Body of pancreas (tissue), 4 donors: ENCODE measurements around the gene CTRB2. TPM values are rescaled to one million over a fixed set of nuclear protein-coding genes. Genes with fewer than 3 reads are reported as not detected.

Experiments used
- ATAC-seq: fragments of 150-250 bp; one replicate; pipeline ENCODE4 v1.9.1; 2016
- DNase-seq, 4 donors: peaks; one replicate each; pipeline ENCODE4 v3.0.0-alpha.2; 2019
- H3K27ac ChIP-seq, 4 donors: fragments of 200-600 bp; sonication (generic); 1 replicate in 3 of 4; 2 replicates in 1 of 4; pipeline versions ENCODE4 v1.5.1 to v1.6.1; 2016 to 2019; ENCODE audit warnings: mild to moderate bottlenecking in 1 of 4, mixed read lengths in 1 of 4, moderate library complexity in 1 of 4
- H3K27me3 ChIP-seq, 2 donors: fragments of 200-600 bp; sonication (generic); one replicate each; pipeline ENCODE4 v1.6.0; 2016; ENCODE audit warnings: mild to moderate bottlenecking in 1 of 2
- H3K36me3 ChIP-seq, 2 donors: fragments of 200-600 bp; sonication (generic); replicated peaks in 1 of 2; 2 replicates each; pipeline ENCODE4 v1.5.1; 2016; ENCODE audit warnings: low read depth in 2 of 2; ENCODE audit not compliant: insufficient read depth in 1 of 2
- H3K4me1 ChIP-seq: fragments of 200-600 bp; sonication (generic); one replicate; pipeline ENCODE4 v1.6.0; 2016
- H3K4me3 ChIP-seq, 2 donors: fragments of 200-600 bp; sonication (generic); 1 replicate in 1 of 2; 2 replicates in 1 of 2; pipeline ENCODE4 v1.5.1; 2016 to 2019
- H3K9me3 ChIP-seq, 3 donors: fragments of 200-600 bp; sonication (generic); 1 replicate in 2 of 3; 2 replicates in 1 of 3; pipeline ENCODE4 v1.5.1; 2016
- CTCF ChIP-seq, 7 experiments: fragments of 450-650 bp in 4 of 7; fragments of 200-600 bp in 3 of 7; sonication (generic) in 3 of 7; IDR thresholded peaks; one replicate each; pipeline ENCODE4 v1.5.1; 2016 to 2019; ENCODE audit warnings: antibody characterized with exemption in 7 of 7
- POLR2A ChIP-seq, 3 donors: fragments of 450-650 bp; IDR thresholded peaks; one replicate each; pipeline ENCODE4 v1.6.1; 2016; ENCODE audit warnings: antibody characterized with exemption in 3 of 3, mild to moderate bottlenecking in 2 of 3
- WGBS, 2 donors: methylation state at CpG; one replicate each; pipeline ENCODE4 v1.1.5; 2017; 5-methylcytosine and 5-hydroxymethylcytosine counted together
- intact Hi-C: fragments of 100-400 bp; cut with DNase I; formaldehyde crosslinking; loops from one replicate; pipeline ENCODE4 v1.15.1; 2023
- total RNA-seq, 2 donors: library from RNA; depleted of rRNA; stranded (reverse); fragments of >200 nt; gene quantifications; one replicate each; pipeline ENCODE4 v1.1.0, GENCODE V29; 2016

Gene CTRB2
- total RNA-seq, 2 donors from 2014 or later: 18,538 to 32,261 TPM

- Histone ChIP-seq H3K27me3 (no peaks in the 10 kb centered on the region), H3K4me1 (peaks cover 53% of the 10 kb centered on the region), H3K4me3 (no peak overlapping the region), H3K9me3 (no peaks in the 10 kb centered on the region), H3K36me3 (no peaks in the 10 kb centered on the region), H3K27ac (peak overlapping the region; percentile 75 to 100 (median 94))
- WGBS, 2 donors: 21 to 51% methylated on average over 8 to 15 of the region's 16 CpGs
- peak; percentile 90 to 96 (median 91) for TF ChIP-seq POLR2A (IDR thresholded peaks at IDR 0.05)
- TF ChIP-seq CTCF (IDR thresholded peaks at IDR 0.05): no peak
- intact Hi-C loops: no loop called here
- peak; percentile 78 to 85 (median 78) for DNase-seq
- ATAC-seq: peak; percentile 2
Observed at GRCh38 chr16:75222271-75222783, 15.4 kb upstream of the CTRB2 start.

GRCh38 chr16:75219838-75220237 is 12.9 kb upstream of the CTRB2 start:
- H3K27ac ChIP-seq: peak overlapping the region; percentile 90 to 100 (median 96)
- H3K4me1 ChIP-seq: peaks cover 56% of the 10 kb centered on the region
- intact Hi-C loops: no loop called here
- H3K27me3 ChIP-seq: no peaks in the 10 kb centered on the region
- WGBS, 2 donors: 32 to 42% methylated on average over 5 of the region's 5 CpGs
- no peak for DNase-seq
- peak overlapping the region; percentile 54 to 97 for H3K4me3 ChIP-seq
- no peak for TF ChIP-seq CTCF (IDR thresholded peaks at IDR 0.05)
- no peak for TF ChIP-seq POLR2A (IDR thresholded peaks at IDR 0.05)
- no peaks in the 10 kb centered on the region for H3K9me3 ChIP-seq
- no peaks in the 10 kb centered on the region for H3K36me3 ChIP-seq
- ATAC-seq: no peak

- DNase-seq (no peak), ATAC-seq (peak; percentile 0)
- 33% methylated on average over 4 of the region's 4 CpGs for WGBS, 2 donors
- Histone ChIP-seq H3K4me3 (peak overlapping the region; percentile 54 to 97), H3K36me3 (no peaks in the 10 kb centered on the region), H3K27ac (peak overlapping the region; percentile 90 to 100 (median 96)), H3K9me3 (no peaks in the 10 kb centered on the region), H3K27me3 (no peaks in the 10 kb centered on the region), H3K4me1 (peaks cover 51% of the 10 kb centered on the region)
- no peak for TF ChIP-seq CTCF (IDR thresholded peaks at IDR 0.05)
- no peak for TF ChIP-seq POLR2A (IDR thresholded peaks at IDR 0.05)
- intact Hi-C loops: no loop called here
Observed at GRCh38 chr16:75219088-75219487, 12.1 kb upstream of the CTRB2 start.

DNA sequence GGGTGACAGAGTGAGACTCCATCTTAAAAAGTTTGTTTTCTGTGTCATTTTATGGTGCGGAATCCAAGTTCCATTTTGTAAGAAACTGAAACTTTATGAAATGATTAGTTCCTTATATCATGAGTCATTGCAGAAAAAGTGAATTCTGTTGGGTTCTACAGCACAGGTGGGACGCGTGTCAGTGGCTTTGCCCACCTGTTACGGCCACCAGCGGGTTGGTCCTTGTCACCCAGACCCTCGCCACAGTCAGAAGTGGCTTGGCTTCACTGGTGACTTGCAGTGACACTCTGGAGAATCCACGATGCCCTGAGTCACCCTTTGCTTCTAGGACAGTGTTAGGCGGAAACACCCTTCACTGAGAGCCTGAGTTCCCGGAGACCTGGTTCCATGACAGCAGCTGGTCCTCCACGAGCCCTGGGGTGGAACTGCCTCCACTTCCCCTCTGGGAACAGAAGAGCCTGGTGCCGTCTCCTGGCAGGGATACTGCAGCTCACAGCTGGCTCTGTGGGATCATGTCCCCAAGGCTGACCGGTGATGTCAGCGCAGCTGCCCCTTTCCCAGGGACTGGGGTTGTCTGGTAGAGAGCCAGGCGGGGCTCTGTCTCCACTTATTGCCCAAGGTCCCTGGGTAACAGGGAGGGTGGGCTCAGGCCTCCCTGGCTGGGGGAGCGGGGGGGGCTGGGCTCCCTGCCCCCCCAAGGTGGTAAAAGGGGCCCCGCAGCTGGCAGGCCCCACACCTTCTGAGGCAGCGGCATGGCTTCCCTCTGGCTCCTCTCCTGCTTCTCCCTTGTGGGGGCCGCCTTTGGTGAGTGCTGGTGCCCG is 11.5 kb upstream of the CTRB2 start, which contains the start of gene CTRB1:
CTRB1 (plus strand) TSS at position 733 of the 821 bp plus-strand sequence; CDS start at position 753, 20 bp downstream.
- Histone ChIP-seq H3K4me1 (peaks cover 51% of the 10 kb centered on the region), H3K4me3 (peak within 1 kb of the TSS; percentile 54 to 97), H3K36me3 (no peaks in the 10 kb centered on the region), H3K27me3 (no peaks in the 10 kb centered on the region), H3K27ac (peak within 1 kb of the TSS; percentile 90 to 100 (median 96)), H3K9me3 (no peaks in the 10 kb centered on the region)
- intact Hi-C loops: no loop called here
- TF ChIP-seq CTCF (IDR thresholded peaks at IDR 0.05) (no peak), POLR2A (IDR thresholded peaks at IDR 0.05) (peak; percentile 85 to 96 (median 96))
- ATAC-seq: peak; percentile 67
- DNase-seq: peak; percentile 97 to 99 (median 99)
- 42 to 59% methylated on average over 9 to 17 of the region's 19 CpGs for WGBS, 2 donors
